HK-2 (cell line): ENCODE measurements around the gene PRR33.

Experiments used
- DNase-seq: peaks from one replicate; pipeline ENCODE4 v3.0.0-alpha.2; 2018; ENCODE audit not compliant: unreplicated experiment

Gene PRR33

GRCh38 chr11:1847006-1847735 lies 44.5 kb downstream of the PRR33 start:
- no peak for DNase-seq

GRCh38 chr11:1846453-1846932 lies 45.2 kb downstream of the PRR33 start:
- DNase-seq = no peak

- no peak for DNase-seq
Observed at GRCh38 chr11:1845561-1846452, 45.9 kb downstream of the PRR33 start.

GRCh38 chr11:1845095-1845429 lies 46.6 kb downstream of the PRR33 start:
- DNase-seq = no peak

- no peak for DNase-seq
Observed at GRCh38 chr11:1844221-1845094, 47.2 kb downstream of the PRR33 start.

- DNase-seq = no peak
Observed at GRCh38 chr11:1843796-1844195, 47.9 kb downstream of the PRR33 start.

GRCh38 chr11:1843098-1843473 lies 48.6 kb downstream of the PRR33 start:
- DNase-seq = no peak

GRCh38 chr11:1842149-1843097 lies 49.3 kb downstream of the PRR33 start:
- no peak for DNase-seq

- no peak for DNase-seq
Observed at GRCh38 chr11:1841511-1842148, 50.1 kb downstream of the PRR33 start.

GRCh38 chr11:1840780-1841480 lies 50.8 kb downstream of the PRR33 start:
- no peak for DNase-seq

GRCh38 chr11:1839924-1840779 lies 51.5 kb downstream of the PRR33 start:
- DNase-seq = no peak

GRCh38 chr11:1839204-1839923 lies 52.3 kb downstream of the PRR33 start:
- DNase-seq = no peak

GRCh38 chr11:1838426-1839144 lies 53.1 kb downstream of the PRR33 start, which contains the start of gene TNNI2:
Gene TNNI2 (plus strand): TSS chr11:1838981. CDS start chr11:1839697, 716 bp downstream.
- DNase-seq = no peak
